MM.1S (cell line): ENCODE results near the gene ITM2B.

Source experiments
- DNase-seq: peaks from one replicate; pipeline ENCODE4 v3.0.0-alpha.2; 2015
- H2AFZ ChIP-seq: fragments of 300-600 bp; sonication (generic); 2 replicates; pipeline ENCODE4 v1.6.0; 2016; ENCODE audit warnings: antibody characterized with exemption, low read length
- H3F3A ChIP-seq: fragments of 300-600 bp; sonication (generic); 2 replicates; pipeline ENCODE4 v1.6.1; 2016; ENCODE audit warnings: mild to moderate bottlenecking, antibody characterized with exemption, low read length, moderate library complexity, mixed read lengths; ENCODE audit not compliant: insufficient read depth
- H3K27ac ChIP-seq: fragments of 300-600 bp; sonication (generic); 2 replicates; pipeline ENCODE4 v1.5.1; 2016; ENCODE audit warnings: mild to moderate bottlenecking, low read length
- H3K27me3 ChIP-seq: fragments of 300-600 bp; sonication (generic); replicated peaks from 2 replicates; pipeline ENCODE4 v1.6.0; 2016; ENCODE audit warnings: low read length; ENCODE audit not compliant: insufficient read depth
- H3K36me3 ChIP-seq: fragments of 300-600 bp; sonication (generic); replicated peaks from 2 replicates; pipeline ENCODE4 v1.6.1; 2016; ENCODE audit warnings: mild to moderate bottlenecking, low read length, mixed read lengths; ENCODE audit not compliant: insufficient read depth
- H3K4me1 ChIP-seq: fragments of 300-600 bp; sonication (generic); 2 replicates; pipeline ENCODE4 v1.6.1; 2016; ENCODE audit warnings: low read length, mixed read lengths
- H3K4me2 ChIP-seq: fragments of 300-600 bp; sonication (generic); 2 replicates; pipeline ENCODE4 v1.6.0; 2016; ENCODE audit warnings: low read depth, low read length
- H3K4me3 ChIP-seq: fragments of 300-600 bp; sonication (generic); 2 replicates; pipeline ENCODE4 v1.5.1; 2016; ENCODE audit warnings: low read length, mixed read lengths
- H3K79me2 ChIP-seq: fragments of 300-600 bp; sonication (generic); 2 replicates; pipeline ENCODE4 v1.6.1; 2016; ENCODE audit warnings: mixed run types, low read length, mixed read lengths
- H3K9ac ChIP-seq: fragments of 300-600 bp; sonication (generic); 2 replicates; pipeline ENCODE4 v1.6.1; 2016; ENCODE audit warnings: low read length, mixed read lengths
- H3K9me2 ChIP-seq: fragments of 300-600 bp; sonication (generic); replicated peaks from 2 replicates; pipeline ENCODE4 v1.6.1; 2016; ENCODE audit warnings: mild to moderate bottlenecking, low read length, mixed read lengths; ENCODE audit not compliant: insufficient read depth
- H3K9me3 ChIP-seq: fragments of 300-600 bp; sonication (generic); replicated peaks from 2 replicates; pipeline ENCODE4 v1.6.1; 2016; ENCODE audit warnings: mild to moderate bottlenecking, low read length, mixed read lengths; ENCODE audit not compliant: insufficient read depth
- H4K20me1 ChIP-seq: fragments of 300-600 bp; sonication (generic); 2 replicates; pipeline ENCODE4 v1.6.1; 2016; ENCODE audit warnings: mild to moderate bottlenecking, low read length, moderate library complexity, mixed read lengths; ENCODE audit not compliant: insufficient read depth
- EZH2 ChIP-seq: fragments of 300-600 bp; sonication (generic); optimal IDR thresholded peaks from 2 replicates; pipeline ENCODE3; 2017; ENCODE audit warnings: low read depth, mild to moderate bottlenecking, antibody characterized with exemption, low read length, mixed read lengths
- EZH2phosphoT487 ChIP-seq: fragments of 300-600 bp; sonication (generic); IDR thresholded peaks from 2 replicates; pipeline ENCODE4 v1.6.1; 2018; ENCODE audit warnings: antibody characterized with exemption, low read length
- TF ChIP-seq, protein P1 (sequence below): fragments of 300-600 bp; sonication (generic); IDR thresholded peaks from 2 replicates; pipeline ENCODE4 v1.5.1; 2016; ENCODE audit warnings: antibody characterized with exemption, low read length, mixed read lengths

The ITM2B gene

DNA sequence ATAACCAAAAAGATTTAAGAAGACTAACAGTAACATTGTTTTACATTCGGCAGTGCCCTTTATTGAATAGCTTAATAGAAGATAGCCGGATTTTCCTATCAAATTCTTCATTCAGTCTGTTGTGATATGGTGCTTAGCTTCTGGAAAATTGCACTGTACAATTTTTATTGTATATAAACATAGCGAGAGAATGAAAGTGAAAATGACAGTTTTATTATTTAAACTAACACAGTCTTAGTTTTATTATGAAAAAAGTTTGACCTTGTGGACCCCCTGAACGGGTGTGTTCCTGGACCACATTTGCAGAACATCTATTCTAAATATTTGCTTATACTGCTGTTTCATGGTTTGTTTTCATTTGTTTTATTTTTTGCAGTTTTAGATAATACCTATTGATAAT is 8.6 kb downstream of the ITM2B start:
- TF ChIP-seq EZH2, result no peak
- TF ChIP-seq, protein P1, sequence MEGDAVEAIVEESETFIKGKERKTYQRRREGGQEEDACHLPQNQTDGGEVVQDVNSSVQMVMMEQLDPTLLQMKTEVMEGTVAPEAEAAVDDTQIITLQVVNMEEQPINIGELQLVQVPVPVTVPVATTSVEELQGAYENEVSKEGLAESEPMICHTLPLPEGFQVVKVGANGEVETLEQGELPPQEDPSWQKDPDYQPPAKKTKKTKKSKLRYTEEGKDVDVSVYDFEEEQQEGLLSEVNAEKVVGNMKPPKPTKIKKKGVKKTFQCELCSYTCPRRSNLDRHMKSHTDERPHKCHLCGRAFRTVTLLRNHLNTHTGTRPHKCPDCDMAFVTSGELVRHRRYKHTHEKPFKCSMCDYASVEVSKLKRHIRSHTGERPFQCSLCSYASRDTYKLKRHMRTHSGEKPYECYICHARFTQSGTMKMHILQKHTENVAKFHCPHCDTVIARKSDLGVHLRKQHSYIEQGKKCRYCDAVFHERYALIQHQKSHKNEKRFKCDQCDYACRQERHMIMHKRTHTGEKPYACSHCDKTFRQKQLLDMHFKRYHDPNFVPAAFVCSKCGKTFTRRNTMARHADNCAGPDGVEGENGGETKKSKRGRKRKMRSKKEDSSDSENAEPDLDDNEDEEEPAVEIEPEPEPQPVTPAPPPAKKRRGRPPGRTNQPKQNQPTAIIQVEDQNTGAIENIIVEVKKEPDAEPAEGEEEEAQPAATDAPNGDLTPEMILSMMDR, result no peak
- TF ChIP-seq EZH2phosphoT487, result no peak
- no peak for DNase-seq
- Histone ChIP-seq H3K27ac (no peak overlapping the region), H3K27me3 (no peaks in the 10 kb centered on the region), H3K9me3 (no peaks in the 10 kb centered on the region), H3K9me2 (no peaks in the 10 kb centered on the region), H3K9ac (no peak overlapping the region), H2AFZ (no peak overlapping the region), H3F3A (no peaks in the 10 kb centered on the region), H3K79me2 (no peaks in the 10 kb centered on the region), H3K4me2 (no peak overlapping the region), H3K36me3 (no peaks in the 10 kb centered on the region), H3K4me3 (no peak overlapping the region), H3K4me1 (no peaks in the 10 kb centered on the region), H4K20me1 (no peaks in the 10 kb centered on the region)

GRCh38 chr13:48242677-48243076 is 9.7 kb downstream of the ITM2B start:
- no peaks in the 10 kb centered on the region for H3K9me2 ChIP-seq
- H3K27me3 ChIP-seq, result no peaks in the 10 kb centered on the region
- no peak overlapping the region for H3K9ac ChIP-seq
- no peaks in the 10 kb centered on the region for H4K20me1 ChIP-seq
- no peaks in the 10 kb centered on the region for H3K36me3 ChIP-seq
- H3K9me3 ChIP-seq, result no peaks in the 10 kb centered on the region
- no peaks in the 10 kb centered on the region for H3K79me2 ChIP-seq
- H3K4me1 ChIP-seq, result no peaks in the 10 kb centered on the region
- no peaks in the 10 kb centered on the region for H3F3A ChIP-seq
- no peak overlapping the region for H3K4me3 ChIP-seq
- H3K27ac ChIP-seq, result no peak overlapping the region
- H2AFZ ChIP-seq, result no peak overlapping the region
- H3K4me2 ChIP-seq, result no peak overlapping the region
- no peak for DNase-seq
- TF ChIP-seq EZH2, result no peak

- H3K9me3 ChIP-seq, result no peaks in the 10 kb centered on the region
- no peaks in the 10 kb centered on the region for H3K4me1 ChIP-seq
- H3K4me2 ChIP-seq, result no peak overlapping the region
- H2AFZ ChIP-seq, result no peak overlapping the region
- no peak overlapping the region for H3K27ac ChIP-seq
- no peaks in the 10 kb centered on the region for H3K27me3 ChIP-seq
- H3F3A ChIP-seq, result no peaks in the 10 kb centered on the region
- no peaks in the 10 kb centered on the region for H3K79me2 ChIP-seq
- H3K36me3 ChIP-seq, result no peaks in the 10 kb centered on the region
- no peaks in the 10 kb centered on the region for H4K20me1 ChIP-seq
- no peak overlapping the region for H3K4me3 ChIP-seq
- H3K9ac ChIP-seq, result no peak overlapping the region
- TF ChIP-seq, protein P1, result no peak
- TF ChIP-seq EZH2 (no peak), EZH2phosphoT487 (no peak)
- DNase-seq, result no peak
- H3K9me2 ChIP-seq, result no peaks in the 10 kb centered on the region
These were observed 11.2 kb downstream of the ITM2B start for GRCh38 chr13:48244159-48244558.

DNA sequence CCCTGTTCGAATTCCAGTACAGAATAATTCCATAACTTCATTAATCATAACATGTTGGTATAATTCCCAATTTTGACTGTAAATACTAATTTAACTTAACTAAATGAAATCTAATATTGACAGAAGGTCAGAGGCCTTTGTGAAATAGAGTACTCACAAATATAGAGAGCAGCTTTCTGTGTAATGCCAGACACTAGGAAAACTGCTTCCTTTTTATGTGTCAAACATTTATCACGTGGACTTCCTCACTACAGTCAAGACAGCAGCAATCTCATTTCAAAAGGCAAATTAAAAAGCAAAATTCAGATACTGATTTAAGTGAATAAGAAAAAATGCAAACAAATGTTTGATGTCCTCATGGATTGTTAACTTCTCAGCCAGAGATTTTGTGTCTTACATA is 13.1 kb downstream of the ITM2B start:
- DNase-seq, result no peak
- no peaks in the 10 kb centered on the region for H3K79me2 ChIP-seq
- H3K4me2 ChIP-seq, result no peak overlapping the region
- no peaks in the 10 kb centered on the region for H4K20me1 ChIP-seq
- no peaks in the 10 kb centered on the region for H3F3A ChIP-seq
- no peak overlapping the region for H2AFZ ChIP-seq
- no peak overlapping the region for H3K27ac ChIP-seq
- no peaks in the 10 kb centered on the region for H3K4me1 ChIP-seq
- TF ChIP-seq, protein P1, result no peak
- no peak for TF ChIP-seq EZH2phosphoT487
- TF ChIP-seq EZH2, result no peak
- H3K4me3 ChIP-seq, result no peak overlapping the region
- no peaks in the 10 kb centered on the region for H3K27me3 ChIP-seq
- H3K9me3 ChIP-seq, result no peaks in the 10 kb centered on the region
- H3K9me2 ChIP-seq, result no peaks in the 10 kb centered on the region
- no peak overlapping the region for H3K9ac ChIP-seq
- no peaks in the 10 kb centered on the region for H3K36me3 ChIP-seq
